ENCODE results near the gene CCNQ.

GRCh38 chrX:153557618-153558355 is 41.2 kb downstream of the CCNQ start:
- TF ChIP-seq JUND (IDR thresholded peaks at IDR 0.05) (no peak), EGR1 (IDR thresholded peaks at IDR 0.05; ENCODE audit: low read depth) (no peak), ZBTB33 (IDR thresholded peaks at IDR 0.05; ENCODE audit: extremely low read depth, insufficient replicate concordance, low read length) (no peak), EZH2 (IDR thresholded peaks at IDR 0.05) (no peak), CTCF (IDR thresholded peaks at IDR 0.05 in 2 of 3, conservative IDR thresholded peaks at IDR 0.05 in 1 of 3; ENCODE audit: borderline replicate concordance in 1 of 3, insufficient read depth in 1 of 3, low read depth in 2 of 3, low read length in 2 of 3) (0 out of 6 replicates have a peak, but pooled peaks of 1 of the 3 experiments have one; percentile 8), REST (IDR thresholded peaks at IDR 0.05; ENCODE audit: low read depth) (no peak)
